ENCODE data around the gene GHR.

Gene GHR

DNA sequence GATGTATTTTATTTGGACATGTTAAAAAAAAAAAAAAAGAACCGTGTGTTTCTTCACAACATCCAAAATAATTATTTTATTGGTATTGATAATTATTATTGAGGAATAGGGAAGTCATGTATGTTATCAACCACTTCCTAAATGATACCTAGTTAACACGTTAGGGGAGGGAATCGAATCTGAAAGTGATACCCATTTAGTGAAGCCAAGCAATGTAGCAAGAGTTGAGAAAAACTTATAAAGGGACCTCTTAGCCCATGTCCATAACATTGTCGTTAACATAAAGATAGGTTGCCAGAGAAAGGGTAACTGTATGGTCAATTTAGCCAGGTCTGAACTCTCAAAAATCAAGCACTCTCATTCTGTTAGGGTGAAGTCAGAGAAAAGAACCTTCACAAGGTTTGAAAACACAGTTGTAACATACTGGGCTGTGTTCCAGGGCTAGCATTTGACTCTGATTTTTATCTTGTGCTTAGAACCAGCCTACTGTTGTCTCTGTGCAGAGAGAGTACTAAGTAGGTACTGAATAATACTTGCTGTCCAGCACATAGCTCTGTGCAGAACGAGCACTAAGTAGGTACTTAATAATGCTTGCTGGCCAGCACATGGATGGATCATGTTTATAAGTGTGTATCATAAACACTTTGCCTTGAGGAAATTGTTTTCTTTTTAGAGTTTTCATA lies 60.4 kb downstream of the GHR start:
- H3K79me2 ChIP-seq (ENCODE audit: insufficient read depth, low read length): no peaks in the 10 kb centered on the region
- H3K9ac ChIP-seq (ENCODE audit: low read length): no peak overlapping the region
- H3K4me3 ChIP-seq (ENCODE audit: low read depth, low read length, poor library complexity, severe bottlenecking): no peak overlapping the region
- H2AFZ ChIP-seq (ENCODE audit: low read length): no peak overlapping the region
- no peak overlapping the region for H3K4me2 ChIP-seq (ENCODE audit: low read length)
- H3K9me2 ChIP-seq (ENCODE audit: low read depth, low read length): no peaks in the 10 kb centered on the region
- TF ChIP-seq EZH2 (IDR thresholded peaks at IDR 0.05; ENCODE audit: borderline replicate concordance, low read length) (no peak), CTCF (IDR thresholded peaks at IDR 0.05; ENCODE audit: low read length) (no peak)
- H3F3A ChIP-seq (ENCODE audit: insufficient read depth, low read length): no peaks in the 10 kb centered on the region
- H3K9me3 ChIP-seq (ENCODE audit: low read length): no peaks in the 10 kb centered on the region
- H3K36me3 ChIP-seq (ENCODE audit: insufficient read depth, low read length): no peaks in the 10 kb centered on the region
- H3K27me3 ChIP-seq (ENCODE audit: insufficient read depth, low read length): no peaks in the 10 kb centered on the region
- no peaks in the 10 kb centered on the region for H4K20me1 ChIP-seq (ENCODE audit: insufficient read depth, low read length)
- no peaks in the 10 kb centered on the region for H3K4me1 ChIP-seq (ENCODE audit: insufficient read depth, low read length, severe bottlenecking)
- H3K27ac ChIP-seq (ENCODE audit: low read depth, low read length, poor library complexity, severe bottlenecking): no peak overlapping the region

GRCh38 chr5:42487077-42487476 lies 63.8 kb downstream of the GHR start:
- Histone ChIP-seq H4K20me1 (ENCODE audit: insufficient read depth, low read length) (no peaks in the 10 kb centered on the region), H3K27ac (ENCODE audit: low read depth, low read length, poor library complexity, severe bottlenecking) (no peak overlapping the region), H2AFZ (ENCODE audit: low read length) (no peak overlapping the region), H3F3A (ENCODE audit: insufficient read depth, low read length) (no peaks in the 10 kb centered on the region), H3K9me2 (ENCODE audit: low read depth, low read length) (no peaks in the 10 kb centered on the region), H3K9ac (ENCODE audit: low read length) (no peak overlapping the region), H3K4me2 (ENCODE audit: low read length) (no peak overlapping the region), H3K79me2 (ENCODE audit: insufficient read depth, low read length) (no peaks in the 10 kb centered on the region), H3K36me3 (ENCODE audit: insufficient read depth, low read length) (no peaks in the 10 kb centered on the region), H3K9me3 (ENCODE audit: low read length) (no peaks in the 10 kb centered on the region), H3K4me1 (ENCODE audit: insufficient read depth, low read length, severe bottlenecking) (no peaks in the 10 kb centered on the region), H3K4me3 (ENCODE audit: low read depth, low read length, poor library complexity, severe bottlenecking) (no peak overlapping the region), H3K27me3 (ENCODE audit: insufficient read depth, low read length) (no peaks in the 10 kb centered on the region)
- TF ChIP-seq CTCF (IDR thresholded peaks at IDR 0.05; ENCODE audit: low read length): no peak
- no peak for TF ChIP-seq EZH2 (IDR thresholded peaks at IDR 0.05; ENCODE audit: borderline replicate concordance, low read length)

DNA sequence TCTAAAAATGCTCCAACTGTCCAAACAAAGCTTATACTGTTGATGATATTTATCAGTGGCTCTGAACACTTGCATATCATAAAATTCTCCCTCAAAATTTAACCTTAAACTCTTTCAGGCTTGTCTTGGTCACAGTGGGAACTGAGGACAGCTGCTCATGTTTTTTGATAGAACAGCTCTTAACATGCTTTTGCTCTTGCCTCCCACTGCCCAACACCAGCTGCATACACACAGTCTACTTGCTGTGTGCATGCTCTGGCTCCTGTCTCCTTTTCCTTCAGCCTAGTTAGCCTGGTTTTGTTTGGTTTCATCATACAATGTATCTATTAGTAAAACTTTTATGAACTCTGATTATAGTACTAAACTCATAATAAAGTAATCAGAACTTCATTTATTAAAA lies 64.6 kb downstream of the GHR start:
- no peaks in the 10 kb centered on the region for H3K36me3 ChIP-seq (ENCODE audit: insufficient read depth, low read length)
- no peaks in the 10 kb centered on the region for H4K20me1 ChIP-seq (ENCODE audit: insufficient read depth, low read length)
- H3K9me3 ChIP-seq (ENCODE audit: low read length): no peaks in the 10 kb centered on the region
- no peak overlapping the region for H3K27ac ChIP-seq (ENCODE audit: low read depth, low read length, poor library complexity, severe bottlenecking)
- H3F3A ChIP-seq (ENCODE audit: insufficient read depth, low read length): no peaks in the 10 kb centered on the region
- no peak overlapping the region for H3K9ac ChIP-seq (ENCODE audit: low read length)
- TF ChIP-seq CTCF (IDR thresholded peaks at IDR 0.05; ENCODE audit: low read length): no peak
- no peak for TF ChIP-seq EZH2 (IDR thresholded peaks at IDR 0.05; ENCODE audit: borderline replicate concordance, low read length)
- no peaks in the 10 kb centered on the region for H3K9me2 ChIP-seq (ENCODE audit: low read depth, low read length)
- H3K4me2 ChIP-seq (ENCODE audit: low read length): no peak overlapping the region
- H3K79me2 ChIP-seq (ENCODE audit: insufficient read depth, low read length): no peaks in the 10 kb centered on the region
- no peaks in the 10 kb centered on the region for H3K4me1 ChIP-seq (ENCODE audit: insufficient read depth, low read length, severe bottlenecking)
- H3K27me3 ChIP-seq (ENCODE audit: insufficient read depth, low read length): no peaks in the 10 kb centered on the region
- H3K4me3 ChIP-seq (ENCODE audit: low read depth, low read length, poor library complexity, severe bottlenecking): no peak overlapping the region
- H2AFZ ChIP-seq (ENCODE audit: low read length): no peak overlapping the region
